SK-N-SH (cell line): ENCODE data around the gene AFF1. TPM values are rescaled to one million over a fixed set of nuclear protein-coding genes. Genes with fewer than 3 reads are reported as not detected.
A peak's percentile ranks its signal among the peaks of the same experiment; 100 is the strongest.

Source experiments
- CTCF ChIA-PET: fragments of 300-600, 350-600 bp; formaldehyde crosslinking; extraction: SDS; loops from one replicate; lab custom pipeline; 2021; lab: Yijun Ruan, JAX
- POLR2A ChIA-PET: fragments of 350-600 bp; sonication (Branson Sonifier 250); formaldehyde crosslinking; extraction: SDS; loops from one replicate; lab custom pipeline; 2020; ENCODE audit warnings: antibody characterized with exemption, inconsistent platforms; lab: Yijun Ruan, JAX
- DNase-seq: peaks from one replicate; pipeline ENCODE4 v3.0.0; 2012
- H2AFZ ChIP-seq: fragments of 200-600 bp; sonication (generic); 2 replicates; pipeline ENCODE4 v1.8.1; 2016; ENCODE audit warnings: antibody characterized with exemption, mild to moderate bottlenecking, low read depth
- H3F3A ChIP-seq: fragments of 200-600 bp; sonication (generic); replicated peaks from 2 replicates; pipeline ENCODE3; 2016; ENCODE audit warnings: antibody characterized with exemption, mild to moderate bottlenecking; ENCODE audit not compliant: insufficient read depth
- H3K27ac ChIP-seq, 2 experiments: fragments of 200-500 bp in 1 of 2; fragments of 200-600 bp in 1 of 2; sonication (Bioruptor generic) in 1 of 2; sonication (generic), shearing (Covaris generic) in 1 of 2; 2 replicates each; pipeline versions ENCODE4 v1.5.1 to v1.6.1; 2014 to 2016; ENCODE audit warnings: low read depth in 2 of 2, inconsistent platforms in 1 of 2, low read length in 1 of 2, mild to moderate bottlenecking in 1 of 2, mixed read lengths in 1 of 2
- H3K27me3 ChIP-seq: fragments of 200-600 bp; sonication (generic), shearing (Covaris generic); 2 replicates; pipeline ENCODE4 v1.6.1; 2016; ENCODE audit warnings: mixed run types; ENCODE audit not compliant: insufficient read depth
- H3K36me3 ChIP-seq, 2 experiments: fragments of 200-500 bp in 1 of 2; fragments of 200-600 bp in 1 of 2; sonication (Bioruptor generic) in 1 of 2; sonication (generic) in 1 of 2; replicated peaks in 1 of 2; 2 replicates each; pipeline versions ENCODE3 to v1.5.1; 2014 to 2016; ENCODE audit warnings: low read length in 1 of 2, mild to moderate bottlenecking in 1 of 2; ENCODE audit not compliant: insufficient read depth in 2 of 2, control insufficient read depth in 1 of 2
- H3K4me1 ChIP-seq, 2 experiments: fragments of 200-500 bp in 1 of 2; fragments of 200-600 bp in 1 of 2; sonication (Bioruptor generic) in 1 of 2; sonication (generic), shearing (Covaris generic) in 1 of 2; 2 replicates each; pipeline versions ENCODE4 v1.5.1 to v1.6.1; 2014 to 2016; ENCODE audit warnings: low read depth in 1 of 2, low read length in 1 of 2, mixed run types in 1 of 2; ENCODE audit not compliant: insufficient read depth in 2 of 2, control insufficient read depth in 1 of 2
- H3K4me2 ChIP-seq: fragments of 200-600 bp; sonication (generic), shearing (Covaris generic); 2 replicates; pipeline ENCODE4 v1.6.1; 2017; ENCODE audit warnings: mixed run types
- H3K4me3 ChIP-seq, 2 experiments: fragments of 200-500 bp in 1 of 2; fragments of 200-600 bp in 1 of 2; sonication (Bioruptor generic) in 1 of 2; sonication (generic), shearing (Covaris generic) in 1 of 2; 2 replicates each; pipeline versions ENCODE4 v1.5.1 to v1.8.1; 2014 to 2016; ENCODE audit warnings: low read depth in 2 of 2, inconsistent platforms in 1 of 2, low read length in 1 of 2, mild to moderate bottlenecking in 1 of 2, mixed read lengths in 1 of 2, moderate library complexity in 1 of 2
- H3K79me2 ChIP-seq: fragments of 200-600 bp; sonication (generic); 2 replicates; pipeline ENCODE4 v1.8.1; 2017; ENCODE audit warnings: mild to moderate bottlenecking; ENCODE audit not compliant: insufficient read depth
- H3K9ac ChIP-seq: fragments of 200-600 bp; sonication (generic); 2 replicates; pipeline ENCODE4 v1.6.1; 2017; ENCODE audit warnings: mixed run types
- H3K9me2 ChIP-seq: fragments of 200-600 bp; sonication (generic); 2 replicates; pipeline ENCODE4 v1.6.1; 2017; ENCODE audit warnings: mixed run types
- H3K9me3 ChIP-seq: fragments of 200-600 bp; sonication (generic); 2 replicates; pipeline ENCODE4 v1.6.1; 2017; ENCODE audit warnings: mixed run types, mild to moderate bottlenecking, moderate library complexity
- H4K20me1 ChIP-seq: fragments of 200-600 bp; sonication (generic); 2 replicates; pipeline ENCODE4 v1.6.1; 2017; ENCODE audit warnings: mild to moderate bottlenecking, mixed run types; ENCODE audit not compliant: insufficient read depth
- FOSL2 ChIP-seq: IDR thresholded peaks from 2 replicates; pipeline ENCODE4 v1.4.0; 2012; ENCODE audit warnings: low read depth, mild to moderate bottlenecking, moderate library complexity, borderline replicate concordance
- FOXM1 ChIP-seq: IDR thresholded peaks from 2 replicates; pipeline ENCODE4 v1.4.0; 2012; ENCODE audit warnings: low read depth, mild to moderate bottlenecking
- MXI1 ChIP-seq: IDR thresholded peaks from 2 replicates; pipeline ENCODE4 v1.6.1; 2012; ENCODE audit warnings: mild to moderate bottlenecking, low read depth, low read length, improper control_type of control experiment
- NRF1 ChIP-seq: IDR thresholded peaks from 2 replicates; pipeline ENCODE4 v1.6.1; 2012; ENCODE audit warnings: low read depth, mild to moderate bottlenecking, low read length
- RAD21 ChIP-seq: IDR thresholded peaks from 2 replicates; pipeline ENCODE4 v1.6.1; 2012; ENCODE audit warnings: mild to moderate bottlenecking, low read length
- RCOR1 ChIP-seq: fragments of 150-350 bp; IDR thresholded peaks from 2 replicates; pipeline ENCODE4 v1.6.1; 2017; ENCODE audit warnings: antibody characterized with exemption, low read length
- RFX5 ChIP-seq: IDR thresholded peaks from 2 replicates; pipeline ENCODE4 v1.6.1; 2012; ENCODE audit warnings: mild to moderate bottlenecking, improper control_type of control experiment, low read length
- SMC3 ChIP-seq: IDR thresholded peaks from 2 replicates; pipeline ENCODE4 v1.6.1; 2012; ENCODE audit warnings: low read depth, low read length, improper control_type of control experiment
- TAF1 ChIP-seq: IDR thresholded peaks from 2 replicates; pipeline ENCODE4 v1.6.1; 2012; ENCODE audit warnings: low read depth, mild to moderate bottlenecking, low read length, moderate library complexity, borderline replicate concordance
- TCF12 ChIP-seq: IDR thresholded peaks from 2 replicates; pipeline ENCODE4 v1.4.0; 2012
- whole genome bisulfite sequencing: methylation state at CpG from one replicate; pipeline ENCODE4 v1.1.6; 2017; ENCODE audit warnings: low lambda C conversion rate; 5-methylcytosine and 5-hydroxymethylcytosine counted together
- polyA plus RNA-seq, 3 experiments: library from polyadenylated mRNA; depleted of rRNA; stranded (reverse); fragments of >200 nt; gene quantifications; 2 replicates each; pipeline ENCODE4 v1.2.3, GENCODE V29; 2012
- TF ChIP-seq, protein P1 (sequence below): fragments of 200-600 bp; sonication (generic); IDR thresholded peaks from 2 replicates; pipeline ENCODE4 v1.6.1; 2017; ENCODE audit warnings: antibody characterized with exemption, mild to moderate bottlenecking, moderate library complexity
- TF ChIP-seq, protein P2 (sequence below): fragments of 150-350 bp; IDR thresholded peaks from 2 replicates; pipeline ENCODE4 v1.6.1; 2017; ENCODE audit warnings: antibody characterized with exemption, low read length, low read depth, borderline replicate concordance

AFF1 gene
- polyA plus RNA-seq, 1 of the 3 experiments (the other 2 are of a cell fraction), result 2.7 TPM

DNA sequence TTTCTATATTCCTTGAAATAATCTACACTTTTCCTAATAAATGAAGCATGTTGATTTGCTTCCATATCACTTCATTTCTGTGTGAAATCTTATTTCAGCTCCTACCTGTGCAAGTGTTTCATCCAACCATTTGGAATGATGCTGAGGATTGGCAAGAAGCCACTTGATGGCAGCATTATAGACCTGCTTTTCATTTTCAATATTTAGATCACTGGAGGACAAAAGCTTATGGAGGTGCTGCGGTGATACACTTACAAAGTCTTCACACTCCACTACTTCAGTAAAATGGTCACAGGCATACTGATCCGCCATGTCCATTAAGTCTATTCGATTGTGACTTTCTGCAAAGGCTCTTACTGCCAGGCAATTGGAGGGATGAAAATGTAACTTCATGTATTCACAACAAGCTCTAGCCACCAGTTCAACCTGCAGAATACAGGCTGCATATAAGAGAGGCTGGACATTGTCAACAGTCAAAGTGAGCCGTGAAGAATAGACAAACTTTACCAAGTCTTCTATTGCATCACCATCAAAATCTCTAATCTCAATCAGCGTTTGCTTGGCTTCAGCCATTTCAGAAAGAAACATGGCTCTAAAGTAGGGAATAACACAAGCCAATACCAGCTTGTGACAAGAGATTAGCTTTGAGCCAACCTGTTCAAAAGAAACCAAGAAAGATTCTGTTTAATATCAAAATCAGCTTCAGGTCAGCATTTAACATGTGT is 250.5 kb downstream of the AFF1 start:
- no peak overlapping the region for H3K9ac ChIP-seq
- DNase-seq, result no peak
- no peaks in the 10 kb centered on the region for H3K9me3 ChIP-seq
- WGBS, result 97% methylated on average over 5 of the region's 5 CpGs
- H3K4me2 ChIP-seq, result no peak overlapping the region
- peaks cover 0 to 9% of the 10 kb centered on the region in 2 experiments; a peak in 2 of 4 replicates for H3K4me1 ChIP-seq
- no peaks in the 10 kb centered on the region for H3K27me3 ChIP-seq
- no peak overlapping the region for H2AFZ ChIP-seq
- H3K79me2 ChIP-seq, result no peaks in the 10 kb centered on the region
- H4K20me1 ChIP-seq, result no peaks in the 10 kb centered on the region
- no peak overlapping the region for H3K4me3 ChIP-seq
- TF ChIP-seq TCF12 (no peak), FOSL2 (no peak), RAD21 (no peak), SMC3 (no peak), FOXM1 (no peak), RCOR1 (no peak), RFX5 (no peak), MXI1 (no peak), NRF1 (no peak), TAF1 (no peak)
- TF ChIP-seq, protein P1, sequence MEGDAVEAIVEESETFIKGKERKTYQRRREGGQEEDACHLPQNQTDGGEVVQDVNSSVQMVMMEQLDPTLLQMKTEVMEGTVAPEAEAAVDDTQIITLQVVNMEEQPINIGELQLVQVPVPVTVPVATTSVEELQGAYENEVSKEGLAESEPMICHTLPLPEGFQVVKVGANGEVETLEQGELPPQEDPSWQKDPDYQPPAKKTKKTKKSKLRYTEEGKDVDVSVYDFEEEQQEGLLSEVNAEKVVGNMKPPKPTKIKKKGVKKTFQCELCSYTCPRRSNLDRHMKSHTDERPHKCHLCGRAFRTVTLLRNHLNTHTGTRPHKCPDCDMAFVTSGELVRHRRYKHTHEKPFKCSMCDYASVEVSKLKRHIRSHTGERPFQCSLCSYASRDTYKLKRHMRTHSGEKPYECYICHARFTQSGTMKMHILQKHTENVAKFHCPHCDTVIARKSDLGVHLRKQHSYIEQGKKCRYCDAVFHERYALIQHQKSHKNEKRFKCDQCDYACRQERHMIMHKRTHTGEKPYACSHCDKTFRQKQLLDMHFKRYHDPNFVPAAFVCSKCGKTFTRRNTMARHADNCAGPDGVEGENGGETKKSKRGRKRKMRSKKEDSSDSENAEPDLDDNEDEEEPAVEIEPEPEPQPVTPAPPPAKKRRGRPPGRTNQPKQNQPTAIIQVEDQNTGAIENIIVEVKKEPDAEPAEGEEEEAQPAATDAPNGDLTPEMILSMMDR, result no peak
- TF ChIP-seq, protein P2, sequence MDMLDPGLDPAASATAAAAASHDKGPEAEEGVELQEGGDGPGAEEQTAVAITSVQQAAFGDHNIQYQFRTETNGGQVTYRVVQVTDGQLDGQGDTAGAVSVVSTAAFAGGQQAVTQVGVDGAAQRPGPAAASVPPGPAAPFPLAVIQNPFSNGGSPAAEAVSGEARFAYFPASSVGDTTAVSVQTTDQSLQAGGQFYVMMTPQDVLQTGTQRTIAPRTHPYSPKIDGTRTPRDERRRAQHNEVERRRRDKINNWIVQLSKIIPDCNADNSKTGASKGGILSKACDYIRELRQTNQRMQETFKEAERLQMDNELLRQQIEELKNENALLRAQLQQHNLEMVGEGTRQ, result no peak
- TF ChIP-seq, all 33 proteins: peak for 0
- H3K27ac ChIP-seq, result no peak overlapping the region
- ChIA-PET POLR2A (no interaction called here), CTCF (interaction anchor here (1.3 to 1.4 kb wide), 2 partner anchors 12 to 35 kb away, joined by 4 read pairs; no protein-coding TSS in a partner anchor)
- H3K36me3 ChIP-seq, result no peaks in the 10 kb centered on the region
- no peaks in the 10 kb centered on the region for H3K9me2 ChIP-seq
- peaks cover 10% of the 10 kb centered on the region for H3F3A ChIP-seq

DNA sequence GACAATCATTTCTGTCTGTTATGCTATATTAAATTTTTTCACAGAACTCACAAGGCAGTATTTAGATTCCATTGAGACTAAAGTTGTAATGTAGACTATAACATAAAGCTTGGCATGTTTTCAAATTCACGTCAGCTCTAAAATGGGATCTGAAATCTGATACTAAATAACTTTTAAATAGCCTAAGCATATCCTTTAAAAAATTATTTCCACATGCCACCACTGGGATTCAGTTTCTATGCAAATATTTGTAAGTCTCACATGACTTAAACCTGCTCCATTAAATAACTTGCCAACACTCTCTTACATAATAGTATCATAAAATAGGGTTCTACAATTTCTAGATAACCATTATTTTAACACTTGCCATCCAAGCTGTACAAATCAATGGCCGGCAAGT is 253.2 kb downstream of the AFF1 start:
- Histone ChIP-seq H3F3A (peaks cover 14% of the 10 kb centered on the region), H3K9ac (no peak overlapping the region), H3K9me3 (no peaks in the 10 kb centered on the region), H3K9me2 (no peaks in the 10 kb centered on the region), H3K4me3 (no peak overlapping the region), H4K20me1 (no peaks in the 10 kb centered on the region), H3K27ac (no peak overlapping the region; a peak in 1 of 4 replicates), H2AFZ (no peak overlapping the region), H3K36me3 (no peaks in the 10 kb centered on the region), H3K4me2 (no peak overlapping the region), H3K79me2 (no peaks in the 10 kb centered on the region), H3K4me1 (peaks cover 0 to 9% of the 10 kb centered on the region in 2 experiments; a peak in 2 of 4 replicates), H3K27me3 (no peaks in the 10 kb centered on the region)
- ChIA-PET POLR2A (no interaction called here), CTCF (interaction anchor here (1.6 kb wide), 1 partner anchor 9 kb away, joined by 3 read pairs; no protein-coding TSS in a partner anchor)
- TF ChIP-seq TCF12 (peak; percentile 66), RCOR1 (no peak)
- WGBS, result 61% methylated on average over 2 of the region's 2 CpGs
- DNase-seq, result no peak
